NCI-H1105 (cell line): ENCODE data around the gene ALDOC.

Experiments used
- DNase-seq: peaks from one replicate; lab custom pipeline; 2025; lab: John Stamatoyannopoulos, UW

Gene ALDOC

DNA sequence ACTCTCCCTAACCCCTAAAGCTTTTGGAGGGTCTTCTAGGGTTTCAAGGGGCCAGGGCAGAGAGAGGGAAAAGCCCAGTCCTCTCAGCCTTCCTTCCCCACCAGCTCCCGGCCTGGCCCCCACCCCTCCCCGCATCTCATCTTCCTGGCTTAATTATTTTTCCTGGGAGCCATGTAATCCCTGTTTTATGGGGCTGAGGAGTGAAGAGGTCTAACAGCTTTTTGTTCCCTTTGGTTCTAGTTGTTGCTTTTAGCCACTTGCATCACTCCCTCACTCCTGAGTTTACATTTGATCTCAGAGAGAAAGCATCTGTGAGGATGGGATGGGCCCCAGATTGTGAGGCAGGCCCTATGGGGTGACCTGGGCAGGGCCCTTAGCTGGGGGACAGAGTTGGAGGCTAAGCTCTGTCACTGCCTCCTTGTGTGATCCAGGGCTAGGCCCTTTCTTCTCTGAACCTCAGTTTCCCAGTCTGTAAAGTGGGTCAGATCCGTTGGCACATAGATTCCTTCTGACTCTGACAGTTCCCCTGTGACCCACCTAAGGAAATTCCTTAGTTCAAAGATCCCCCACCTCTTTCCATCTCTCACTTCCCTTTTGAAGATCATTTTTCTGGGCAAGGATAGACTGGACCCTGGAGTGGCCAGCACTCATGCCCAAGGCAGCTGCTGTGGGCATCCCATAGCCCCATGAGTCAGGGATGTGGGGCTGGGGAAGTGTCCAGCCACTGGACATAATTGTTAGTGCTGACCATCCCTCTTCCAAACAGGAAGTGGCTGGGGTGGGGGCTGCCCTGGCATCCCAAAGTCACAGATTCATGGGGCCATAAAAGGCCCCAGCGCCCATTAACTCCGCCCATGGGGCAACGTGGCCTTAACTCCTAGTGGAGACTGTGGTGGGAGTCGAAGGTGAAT is 44.4 kb downstream of the ALDOC start:
- no peak for DNase-seq

GRCh38 chr17:28530926-28531325 is 45.8 kb downstream of the ALDOC start:
- DNase-seq, result no peak

DNA sequence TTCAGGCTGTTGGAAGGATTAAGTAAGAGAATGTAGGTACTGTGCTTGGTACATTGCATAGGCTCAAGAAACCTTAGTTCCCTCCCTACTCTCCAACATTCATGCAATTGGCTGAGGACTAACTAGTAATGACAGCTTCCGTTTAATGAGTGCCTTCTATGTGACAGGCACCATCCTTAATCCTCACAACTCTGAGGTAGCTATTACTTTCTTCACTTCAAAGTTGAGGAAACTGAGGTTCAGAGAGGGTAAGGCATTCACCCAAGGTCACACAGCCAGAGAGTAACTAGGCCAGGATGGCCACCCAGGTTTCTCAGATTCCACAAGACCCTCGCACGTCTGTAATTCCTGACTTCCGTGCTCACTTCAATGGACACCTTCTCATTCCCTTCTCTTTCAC is 46.4 kb downstream of the ALDOC start:
- DNase-seq, result no peak

DNA sequence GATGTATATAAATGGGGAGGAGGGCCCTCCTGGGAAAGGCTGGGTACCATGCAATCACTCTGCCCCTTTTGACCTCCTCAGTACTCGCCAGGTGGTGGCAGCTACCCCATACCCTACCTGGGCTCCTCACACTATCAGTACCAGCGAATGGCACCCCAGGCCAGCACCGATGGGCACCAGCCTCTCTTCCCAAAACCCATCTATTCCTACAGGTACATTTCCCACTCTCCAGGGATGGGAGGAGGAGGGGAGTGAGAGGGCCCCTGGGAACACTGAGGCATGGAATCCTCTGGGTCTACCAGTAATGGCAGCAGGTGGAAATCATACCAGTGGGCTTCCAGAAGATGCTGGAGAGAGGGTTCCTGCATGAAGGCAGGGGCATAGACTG is 47.7 kb downstream of the ALDOC start:
- DNase-seq, result no peak

DNA sequence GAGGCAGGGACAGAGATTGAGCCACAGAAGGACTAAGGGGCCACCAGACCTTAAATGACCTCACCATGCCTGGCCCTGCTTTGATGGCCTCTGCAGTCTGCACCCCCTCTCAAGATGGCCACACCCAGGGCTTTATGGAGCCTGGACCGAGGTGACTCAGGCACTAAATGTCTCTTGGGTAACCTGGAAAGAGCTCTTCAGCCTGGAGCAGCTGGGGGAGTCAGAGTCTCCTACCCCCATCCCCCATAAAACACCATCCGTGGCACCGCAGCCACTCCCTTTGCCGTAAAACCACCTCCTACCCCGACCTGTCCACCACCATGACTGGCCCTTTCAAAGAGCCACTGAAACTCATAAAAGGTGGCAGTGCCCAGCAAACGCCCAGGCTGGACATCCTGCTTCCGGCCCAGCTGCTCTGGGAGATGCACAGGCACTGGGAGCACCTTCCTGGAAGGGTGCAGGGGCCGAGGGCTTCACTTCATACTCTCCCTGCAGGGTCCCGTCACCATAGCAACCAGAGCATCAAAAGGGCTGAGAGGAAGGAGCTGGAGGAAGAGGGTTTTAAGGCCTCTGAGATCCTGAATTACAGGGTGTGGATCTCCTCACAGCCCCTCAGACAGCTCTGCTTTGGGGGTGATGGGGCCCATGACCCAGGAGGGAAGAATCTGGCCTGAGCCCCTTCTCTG is 48.2 kb downstream of the ALDOC start:
- no peak for DNase-seq

GRCh38 chr17:28527859-28528258 is 48.8 kb downstream of the ALDOC start:
- no peak for DNase-seq

GRCh38 chr17:28527181-28527681 is 49.5 kb downstream of the ALDOC start:
- DNase-seq, result no peak

- DNase-seq, result no peak
These were observed 50.3 kb downstream of the ALDOC start for GRCh38 chr17:28526381-28526780.

DNA sequence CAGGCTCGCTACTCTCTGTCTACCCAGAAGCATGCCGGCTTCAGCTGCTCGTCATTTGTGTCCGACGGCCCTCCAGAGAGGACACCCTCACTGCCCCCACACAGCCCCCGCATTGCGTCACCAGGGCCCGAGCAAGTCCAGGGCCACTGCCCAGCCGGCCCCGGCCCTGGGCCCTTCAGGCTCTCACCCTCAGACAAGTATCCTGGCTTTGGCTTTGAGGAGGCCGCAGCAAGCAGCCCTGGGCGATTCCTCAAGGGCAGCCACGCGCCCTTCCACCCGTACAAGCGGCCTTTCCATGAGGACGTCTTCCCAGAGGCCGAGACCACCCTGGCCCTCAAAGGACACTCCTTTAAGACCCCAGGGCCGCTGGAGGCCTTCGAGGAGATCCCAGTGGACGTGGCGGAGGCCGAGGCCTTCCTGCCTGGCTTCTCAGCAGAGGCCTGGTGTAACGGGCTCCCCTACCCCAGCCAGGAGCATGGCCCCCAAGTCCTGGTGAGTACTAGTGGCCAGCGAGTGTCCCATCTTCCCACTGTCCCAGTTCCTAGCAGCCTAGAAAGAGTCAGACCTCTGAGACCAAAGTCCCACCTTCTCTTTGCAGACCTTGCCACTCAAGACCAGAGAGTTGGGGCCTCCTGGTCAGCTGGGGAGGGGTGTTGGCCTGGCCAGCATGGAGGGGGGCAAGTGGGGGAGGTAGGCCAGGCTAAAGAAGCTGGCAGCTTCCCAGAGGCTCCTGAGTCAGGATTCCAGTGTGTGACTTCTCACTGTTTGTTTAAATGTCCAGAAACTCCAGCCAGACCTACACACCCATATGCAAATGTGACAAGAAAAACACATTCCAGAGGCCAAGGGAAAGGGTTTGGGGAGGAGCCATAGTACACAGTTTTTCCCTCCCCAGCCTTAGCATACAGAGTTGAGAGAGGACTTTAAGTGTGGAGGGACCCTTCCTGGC is 51.9 kb downstream of the ALDOC start:
- DNase-seq, result no peak

- no peak for DNase-seq
These were observed 52.8 kb downstream of the ALDOC start for GRCh38 chr17:28523876-28524275.

DNA sequence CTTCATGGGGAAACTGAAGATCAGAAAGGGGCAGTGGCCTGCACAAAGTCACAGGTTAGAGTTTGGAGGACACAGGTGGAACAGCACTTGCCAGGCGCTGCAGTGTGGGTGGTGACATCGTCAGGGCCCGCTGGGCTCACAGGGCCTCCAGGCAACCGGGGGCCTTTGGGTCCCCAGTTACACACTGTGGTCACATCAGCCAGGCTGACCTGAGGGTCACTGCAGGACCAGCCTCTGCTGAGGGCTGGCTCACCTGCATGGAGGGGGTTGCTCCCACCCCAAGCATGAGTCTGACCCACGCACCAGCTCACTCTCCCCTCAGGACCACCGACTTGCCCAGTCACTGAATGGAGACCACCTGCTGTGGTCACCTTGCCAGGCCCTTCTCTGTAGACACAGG is 53.5 kb downstream of the ALDOC start:
- DNase-seq, result no peak
